Neural cell (in vitro differentiated cells): ENCODE measurements around the gene RCSD1.

Experiments
- EP300 ChIP-seq: fragments of 450-650 bp; conservative IDR thresholded peaks from 2 replicates; pipeline ENCODE4 v1.6.1; 2014; ENCODE audit warnings: antibody characterized with exemption, mild to moderate bottlenecking, moderate library complexity; ENCODE audit not compliant: poor library complexity, severe bottlenecking
- POLR2AphosphoS5 ChIP-seq: IDR thresholded peaks from 2 replicates; pipeline ENCODE4 v1.6.1; 2012
- RAD21 ChIP-seq: fragments of 450-650 bp; conservative IDR thresholded peaks from 2 replicates; pipeline ENCODE4 v1.6.1; 2014; ENCODE audit warnings: antibody characterized with exemption, mild to moderate bottlenecking, moderate library complexity
- TF ChIP-seq, protein P1 (sequence below): fragments of 450-650 bp; IDR thresholded peaks from 2 replicates; pipeline ENCODE4 v1.5.1; 2014; ENCODE audit warnings: antibody characterized with exemption, mild to moderate bottlenecking, moderate library complexity; ENCODE audit not compliant: poor library complexity, severe bottlenecking
- TF ChIP-seq, protein P2 (sequence below): IDR thresholded peaks from 2 replicates; pipeline ENCODE4 v1.6.1; 2012; ENCODE audit warnings: borderline replicate concordance

DNA sequence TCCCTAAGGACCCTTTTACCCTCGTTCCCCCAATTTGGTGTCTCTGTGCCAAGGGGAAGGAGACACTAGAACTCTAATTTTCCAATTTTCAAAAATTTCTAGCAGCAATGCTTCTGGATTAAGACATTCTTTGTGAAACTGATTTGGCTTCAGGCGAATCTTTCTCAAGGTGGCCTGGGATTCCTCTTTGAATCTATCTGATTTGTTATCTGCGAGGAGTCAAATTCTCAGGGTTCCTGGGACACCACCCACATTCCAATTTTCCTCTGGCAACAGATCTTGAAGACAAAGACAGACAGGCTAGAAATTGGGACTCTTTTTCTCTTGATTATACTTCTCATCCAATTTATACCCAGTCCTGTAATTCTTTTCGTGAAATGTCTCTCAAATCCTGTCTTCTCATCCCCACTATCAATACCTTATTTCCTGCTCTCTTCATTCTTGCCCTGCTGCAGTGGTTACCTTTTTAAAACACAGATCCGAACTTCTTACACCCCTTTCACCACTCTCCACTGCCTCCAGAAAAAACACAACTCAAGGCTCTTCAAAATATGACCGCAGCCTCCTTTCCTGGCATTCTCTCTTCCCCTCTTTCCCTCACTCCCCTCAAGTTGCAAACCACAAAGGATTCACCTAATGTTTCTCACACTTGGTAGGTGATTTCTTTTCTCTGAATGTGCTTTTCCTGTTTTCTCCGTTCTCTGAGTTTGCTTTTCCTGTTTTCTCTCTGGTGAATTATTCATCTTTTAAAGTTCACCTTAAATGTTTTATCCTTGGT, 89.1 kb downstream of the RCSD1 start:
- TF ChIP-seq RAD21 (no peak), POLR2AphosphoS5 (no peak), EP300 (no peak)
- TF ChIP-seq, protein P1, sequence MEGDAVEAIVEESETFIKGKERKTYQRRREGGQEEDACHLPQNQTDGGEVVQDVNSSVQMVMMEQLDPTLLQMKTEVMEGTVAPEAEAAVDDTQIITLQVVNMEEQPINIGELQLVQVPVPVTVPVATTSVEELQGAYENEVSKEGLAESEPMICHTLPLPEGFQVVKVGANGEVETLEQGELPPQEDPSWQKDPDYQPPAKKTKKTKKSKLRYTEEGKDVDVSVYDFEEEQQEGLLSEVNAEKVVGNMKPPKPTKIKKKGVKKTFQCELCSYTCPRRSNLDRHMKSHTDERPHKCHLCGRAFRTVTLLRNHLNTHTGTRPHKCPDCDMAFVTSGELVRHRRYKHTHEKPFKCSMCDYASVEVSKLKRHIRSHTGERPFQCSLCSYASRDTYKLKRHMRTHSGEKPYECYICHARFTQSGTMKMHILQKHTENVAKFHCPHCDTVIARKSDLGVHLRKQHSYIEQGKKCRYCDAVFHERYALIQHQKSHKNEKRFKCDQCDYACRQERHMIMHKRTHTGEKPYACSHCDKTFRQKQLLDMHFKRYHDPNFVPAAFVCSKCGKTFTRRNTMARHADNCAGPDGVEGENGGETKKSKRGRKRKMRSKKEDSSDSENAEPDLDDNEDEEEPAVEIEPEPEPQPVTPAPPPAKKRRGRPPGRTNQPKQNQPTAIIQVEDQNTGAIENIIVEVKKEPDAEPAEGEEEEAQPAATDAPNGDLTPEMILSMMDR, result no peak
- TF ChIP-seq, protein P2, sequence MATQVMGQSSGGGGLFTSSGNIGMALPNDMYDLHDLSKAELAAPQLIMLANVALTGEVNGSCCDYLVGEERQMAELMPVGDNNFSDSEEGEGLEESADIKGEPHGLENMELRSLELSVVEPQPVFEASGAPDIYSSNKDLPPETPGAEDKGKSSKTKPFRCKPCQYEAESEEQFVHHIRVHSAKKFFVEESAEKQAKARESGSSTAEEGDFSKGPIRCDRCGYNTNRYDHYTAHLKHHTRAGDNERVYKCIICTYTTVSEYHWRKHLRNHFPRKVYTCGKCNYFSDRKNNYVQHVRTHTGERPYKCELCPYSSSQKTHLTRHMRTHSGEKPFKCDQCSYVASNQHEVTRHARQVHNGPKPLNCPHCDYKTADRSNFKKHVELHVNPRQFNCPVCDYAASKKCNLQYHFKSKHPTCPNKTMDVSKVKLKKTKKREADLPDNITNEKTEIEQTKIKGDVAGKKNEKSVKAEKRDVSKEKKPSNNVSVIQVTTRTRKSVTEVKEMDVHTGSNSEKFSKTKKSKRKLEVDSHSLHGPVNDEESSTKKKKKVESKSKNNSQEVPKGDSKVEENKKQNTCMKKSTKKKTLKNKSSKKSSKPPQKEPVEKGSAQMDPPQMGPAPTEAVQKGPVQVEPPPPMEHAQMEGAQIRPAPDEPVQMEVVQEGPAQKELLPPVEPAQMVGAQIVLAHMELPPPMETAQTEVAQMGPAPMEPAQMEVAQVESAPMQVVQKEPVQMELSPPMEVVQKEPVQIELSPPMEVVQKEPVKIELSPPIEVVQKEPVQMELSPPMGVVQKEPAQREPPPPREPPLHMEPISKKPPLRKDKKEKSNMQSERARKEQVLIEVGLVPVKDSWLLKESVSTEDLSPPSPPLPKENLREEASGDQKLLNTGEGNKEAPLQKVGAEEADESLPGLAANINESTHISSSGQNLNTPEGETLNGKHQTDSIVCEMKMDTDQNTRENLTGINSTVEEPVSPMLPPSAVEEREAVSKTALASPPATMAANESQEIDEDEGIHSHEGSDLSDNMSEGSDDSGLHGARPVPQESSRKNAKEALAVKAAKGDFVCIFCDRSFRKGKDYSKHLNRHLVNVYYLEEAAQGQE, result no peak
